CD14-positive monocyte (primary cell): Measurements from ENCODE around the gene NTNG1. TPM values are rescaled to one million over a fixed set of nuclear protein-coding genes. Genes with fewer than 3 reads are reported as not detected.

Source experiments
- DNase-seq, 3 donors: peaks; one replicate each; pipeline ENCODE4 v3.0.0-alpha.2; 2011 to 2022
- H2AFZ ChIP-seq: 2 replicates; pipeline ENCODE4 v1.6.0; 2012; ENCODE audit warnings: mild to moderate bottlenecking, low read depth, low read length, inconsistent platforms; ENCODE audit not compliant: insufficient read depth, poor library complexity, severe bottlenecking
- H3K27ac ChIP-seq, 2 donors: 1 replicate in 1 of 2; 2 replicates in 1 of 2; pipeline ENCODE4 v1.5.1; 2012 to 2013; ENCODE audit warnings: low read length in 2 of 2, control low read depth in 1 of 2, inconsistent platforms in 1 of 2, low read depth in 1 of 2, mild to moderate bottlenecking in 1 of 2
- H3K27me3 ChIP-seq, 2 donors: one replicate each; pipeline versions ENCODE4 v1.6.0 to v1.6.1; 2011 to 2013; ENCODE audit warnings: low read length in 2 of 2; ENCODE audit not compliant: control insufficient read depth in 2 of 2, insufficient read depth in 2 of 2
- H3K36me3 ChIP-seq, 2 donors: replicated peaks in 1 of 2; 1 replicate in 1 of 2; 2 replicates in 1 of 2; pipeline versions ENCODE4 v1.5.1 to v1.6.1; 2012 to 2013; ENCODE audit warnings: low read length in 2 of 2, control low read depth in 1 of 2, inconsistent platforms in 1 of 2, mild to moderate bottlenecking in 1 of 2; ENCODE audit not compliant: insufficient read depth in 2 of 2, control insufficient read depth in 1 of 2
- H3K4me1 ChIP-seq, 2 donors: 1 replicate in 1 of 2; 2 replicates in 1 of 2; pipeline versions ENCODE4 v1.5.1 to v1.6.1; 2012 to 2013; ENCODE audit warnings: low read length in 2 of 2, control low read depth in 1 of 2, inconsistent platforms in 1 of 2, mild to moderate bottlenecking in 1 of 2, moderate library complexity in 1 of 2; ENCODE audit not compliant: insufficient read depth in 2 of 2, control insufficient read depth in 1 of 2
- H3K4me2 ChIP-seq: replicated peaks from 2 replicates; pipeline ENCODE3; 2012; ENCODE audit warnings: low read length, moderate library complexity, mild to moderate bottlenecking; ENCODE audit not compliant: poor library complexity, severe bottlenecking; ENCODE audit errors: extremely low read depth
- H3K4me3 ChIP-seq, 3 experiments: fragments of 200-600 bp in 1 of 3; sonication (generic) in 1 of 3; replicated peaks in 1 of 3; 1 replicate in 2 of 3; 2 replicates in 1 of 3; pipeline ENCODE4 v1.5.1; 2011 to 2013; ENCODE audit warnings: low read length in 3 of 3, mild to moderate bottlenecking in 3 of 3, control low read depth in 2 of 3, low read depth in 2 of 3, inconsistent platforms in 1 of 3, moderate library complexity in 1 of 3
- H3K79me2 ChIP-seq: 2 replicates; pipeline ENCODE4 v1.6.0; 2012; ENCODE audit warnings: mild to moderate bottlenecking, control low read depth, inconsistent platforms, low read length, moderate library complexity; ENCODE audit not compliant: insufficient read depth
- H3K9ac ChIP-seq: 2 replicates; pipeline ENCODE4 v1.6.0; 2017; ENCODE audit warnings: low read length, mild to moderate bottlenecking; ENCODE audit not compliant: insufficient read depth, poor library complexity, severe bottlenecking
- H3K9me3 ChIP-seq, 2 donors: replicated peaks in 1 of 2; 1 replicate in 1 of 2; 2 replicates in 1 of 2; pipeline versions ENCODE4 v1.5.1 to v1.6.1; 2012 to 2013; ENCODE audit warnings: low read length in 2 of 2, control low read depth in 1 of 2; ENCODE audit not compliant: control insufficient read depth in 1 of 2, insufficient read depth in 1 of 2
- H4K20me1 ChIP-seq: 2 replicates; pipeline ENCODE4 v1.6.0; 2012; ENCODE audit warnings: mild to moderate bottlenecking, low read length, control low read depth, moderate library complexity; ENCODE audit not compliant: insufficient read depth
- H3K27ac Mint-ChIP-seq, 7 donors: one replicate each; pipeline ENCODE4 v1.8.0; 2020; ENCODE audit warnings: mild to moderate bottlenecking in 7 of 7, mixed read lengths in 7 of 7, moderate library complexity in 6 of 7, inconsistent platforms in 2 of 7
- H3K27me3 Mint-ChIP-seq, 3 donors: one replicate each; pipeline ENCODE4 v1.8.0; 2021 to 2022; ENCODE audit warnings: low read depth in 3 of 3, mild to moderate bottlenecking in 3 of 3, mixed read lengths in 3 of 3, moderate library complexity in 3 of 3, inconsistent platforms in 1 of 3
- H3K36me3 Mint-ChIP-seq, 2 donors: one replicate each; pipeline ENCODE4 v1.8.0; 2020; ENCODE audit warnings: mixed read lengths in 2 of 2, inconsistent platforms in 1 of 2, mild to moderate bottlenecking in 1 of 2
- H3K4me1 Mint-ChIP-seq: one replicate; pipeline ENCODE4 v1.8.0; 2020; ENCODE audit warnings: mild to moderate bottlenecking, mixed read lengths
- H3K4me3 Mint-ChIP-seq, 2 donors: one replicate each; pipeline ENCODE4 v1.8.0; 2020; ENCODE audit warnings: mild to moderate bottlenecking in 2 of 2, mixed read lengths in 2 of 2, moderate library complexity in 1 of 2
- H3K9me3 Mint-ChIP-seq, 7 donors: one replicate each; pipeline ENCODE4 v1.8.0; 2020 to 2022; ENCODE audit warnings: mixed read lengths in 7 of 7, mild to moderate bottlenecking in 6 of 7, moderate library complexity in 6 of 7, inconsistent platforms in 2 of 7
- WGBS: methylation state at CpG from one replicate; pipeline ENCODE4 v1.1.5; 2013; ENCODE audit warnings: missing lambda C conversion rate; ENCODE audit not compliant: insufficient coverage; 5-methylcytosine and 5-hydroxymethylcytosine counted together
- intact Hi-C, 2 donors: fragments of 100-400 bp; cut with micrococcal nuclease; formaldehyde crosslinking; loops; one replicate each; pipeline versions ENCODE4 v1.15.0 to v1.15.1; 2023
- polyA plus RNA-seq, 3 donors: library from polyadenylated mRNA; depleted of rRNA in 1 of 3; unstranded in 2 of 3; stranded (reverse) in 1 of 3; fragments of 300-500 nt in 2 of 3; fragments of >200 nt in 1 of 3; fragmentation: Illumina TruSeq in 2 of 3; gene quantifications; 1 replicate in 2 of 3; 2 replicates in 1 of 3; pipeline ENCODE4 v1.2.3, GENCODE V29; 2012 to 2021
- TF ChIP-seq, protein P1 (sequence below): fragments of 200-600 bp; IDR thresholded peaks from one replicate; pipeline ENCODE4 v1.8.0; 2022; ENCODE audit warnings: antibody characterized with exemption, mild to moderate bottlenecking

Gene NTNG1
- polyA plus RNA-seq, 3 donors, result not detected

DNA sequence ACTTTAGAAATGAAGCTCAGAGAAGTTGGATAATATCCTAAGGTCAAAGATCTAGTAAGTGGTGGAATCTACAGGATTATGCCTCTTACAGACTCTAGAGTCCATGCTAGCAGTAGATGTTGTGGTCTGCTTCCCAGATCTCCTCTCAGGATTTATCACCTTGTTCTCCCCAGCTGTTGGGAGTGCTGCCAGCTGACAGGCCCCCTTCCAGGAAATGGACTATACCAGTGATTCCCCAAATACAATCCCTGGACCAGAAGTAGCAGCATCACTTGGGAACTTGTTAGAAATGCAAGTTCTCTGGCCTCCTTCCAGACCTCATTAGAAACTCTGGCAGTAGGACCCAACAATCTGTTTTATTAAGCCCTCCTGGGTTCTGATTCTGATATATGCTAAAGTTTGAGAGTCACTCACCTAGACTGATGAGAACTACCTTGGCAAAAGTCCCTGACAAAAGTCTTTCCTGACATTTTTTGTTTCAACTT lies 24.5 kb upstream of the NTNG1 start:
- H3K36me3 Mint-ChIP-seq, result no peaks in the 10 kb centered on the region
- H3K9me3 Mint-ChIP-seq, result peaks cover 0 to 6% (median 0%) of the 10 kb centered on the region in 7 donors
- no peak overlapping the region for H3K9ac ChIP-seq
- H3K27ac Mint-ChIP-seq, result no peak overlapping the region
- H3K79me2 ChIP-seq, result no peaks in the 10 kb centered on the region
- intact Hi-C loops, result no loop called here
- H3K9me3 ChIP-seq, result no peaks in the 10 kb centered on the region
- no peak overlapping the region for H3K4me3 Mint-ChIP-seq
- no peak for DNase-seq
- no peaks in the 10 kb centered on the region for H3K4me1 ChIP-seq
- TF ChIP-seq, protein P1, sequence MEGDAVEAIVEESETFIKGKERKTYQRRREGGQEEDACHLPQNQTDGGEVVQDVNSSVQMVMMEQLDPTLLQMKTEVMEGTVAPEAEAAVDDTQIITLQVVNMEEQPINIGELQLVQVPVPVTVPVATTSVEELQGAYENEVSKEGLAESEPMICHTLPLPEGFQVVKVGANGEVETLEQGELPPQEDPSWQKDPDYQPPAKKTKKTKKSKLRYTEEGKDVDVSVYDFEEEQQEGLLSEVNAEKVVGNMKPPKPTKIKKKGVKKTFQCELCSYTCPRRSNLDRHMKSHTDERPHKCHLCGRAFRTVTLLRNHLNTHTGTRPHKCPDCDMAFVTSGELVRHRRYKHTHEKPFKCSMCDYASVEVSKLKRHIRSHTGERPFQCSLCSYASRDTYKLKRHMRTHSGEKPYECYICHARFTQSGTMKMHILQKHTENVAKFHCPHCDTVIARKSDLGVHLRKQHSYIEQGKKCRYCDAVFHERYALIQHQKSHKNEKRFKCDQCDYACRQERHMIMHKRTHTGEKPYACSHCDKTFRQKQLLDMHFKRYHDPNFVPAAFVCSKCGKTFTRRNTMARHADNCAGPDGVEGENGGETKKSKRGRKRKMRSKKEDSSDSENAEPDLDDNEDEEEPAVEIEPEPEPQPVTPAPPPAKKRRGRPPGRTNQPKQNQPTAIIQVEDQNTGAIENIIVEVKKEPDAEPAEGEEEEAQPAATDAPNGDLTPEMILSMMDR, result no peak
- no peaks in the 10 kb centered on the region for H3K36me3 ChIP-seq
- H3K27me3 Mint-ChIP-seq, result peaks cover 0 to 2% (median 2%) of the 10 kb centered on the region in 3 donors
- no peak overlapping the region for H3K4me2 ChIP-seq
- no peak overlapping the region for H3K4me3 ChIP-seq
- no peak overlapping the region for H2AFZ ChIP-seq
- no peaks in the 10 kb centered on the region for H3K27me3 ChIP-seq
- H4K20me1 ChIP-seq, result no peaks in the 10 kb centered on the region
- H3K27ac ChIP-seq, result no peak overlapping the region
- H3K4me1 Mint-ChIP-seq, result no peaks in the 10 kb centered on the region

DNA sequence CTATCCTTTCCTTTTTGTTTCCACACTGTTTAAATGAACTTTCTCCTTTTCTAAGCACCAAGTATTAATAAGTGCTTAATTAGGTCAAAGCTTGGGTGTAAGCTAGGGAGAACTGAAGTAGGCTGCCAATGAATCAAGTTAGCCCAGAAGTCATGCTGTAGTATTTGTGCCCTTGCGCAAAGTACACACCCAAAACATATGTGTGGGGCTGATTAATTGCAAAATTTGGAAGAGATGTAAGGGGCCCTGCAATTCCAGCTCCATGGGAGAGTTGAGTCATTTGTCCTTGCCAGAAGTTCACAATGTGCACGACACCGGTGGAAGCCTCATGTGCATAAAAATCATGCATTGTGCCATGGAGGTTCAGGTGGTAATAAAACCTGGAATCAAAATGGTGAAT lies 18.6 kb upstream of the NTNG1 start:
- Mint-ChIP-seq H3K27ac (no peak overlapping the region), H3K9me3 (no peaks in the 10 kb centered on the region), H3K4me3 (no peak overlapping the region), H3K4me1 (no peaks in the 10 kb centered on the region), H3K36me3 (no peaks in the 10 kb centered on the region), H3K27me3 (peaks cover 0 to 4% (median 0%) of the 10 kb centered on the region in 3 donors)
- Histone ChIP-seq H3K4me3 (no peak overlapping the region), H3K36me3 (no peaks in the 10 kb centered on the region), H3K79me2 (no peaks in the 10 kb centered on the region), H2AFZ (no peak overlapping the region), H3K9me3 (no peaks in the 10 kb centered on the region), H3K4me1 (no peaks in the 10 kb centered on the region), H4K20me1 (no peaks in the 10 kb centered on the region), H3K27me3 (no peaks in the 10 kb centered on the region), H3K9ac (no peak overlapping the region), H3K4me2 (no peak overlapping the region), H3K27ac (no peak overlapping the region)
- no peak for DNase-seq
- TF ChIP-seq, protein P1, result no peak
- intact Hi-C loops, result no loop called here
- 94% methylated on average over 3 of the region's 3 CpGs for WGBS
